RWPE2 (cell line): ENCODE results near the gene SNX12.

ENCODE experiments used
- ATAC-seq: fragments of 200-7000 bp; cut with Tn5 transposase; 3 replicates; pipeline ENCODE4 v1.9.1; 2021; ENCODE audit warnings: low read depth
- DNase-seq: peaks from one replicate; pipeline ENCODE4 v3.0.0-alpha.2; 2020; ENCODE audit warnings: low spot score
- H3K27ac ChIP-seq: fragments of 450-650 bp; 2 replicates; pipeline ENCODE4 v1.5.1; 2017; ENCODE audit warnings: mild to moderate bottlenecking; ENCODE audit not compliant: poor library complexity, severe bottlenecking
- H3K27me3 ChIP-seq: fragments of 250-450 bp; sonication (Bioruptor Pico); 2 replicates; pipeline ENCODE4 v1.5.1; 2021; ENCODE audit warnings: mild to moderate bottlenecking, moderate library complexity; ENCODE audit not compliant: insufficient read depth, poor library complexity, severe bottlenecking
- H3K36me3 ChIP-seq: fragments of 250-450 bp; sonication (Bioruptor Pico); 2 replicates; pipeline ENCODE4 v1.5.1; 2020; ENCODE audit warnings: low read depth, mild to moderate bottlenecking, moderate library complexity
- H3K4me1 ChIP-seq: fragments of 250-450 bp; sonication (Bioruptor Pico); 2 replicates; pipeline ENCODE4 v1.5.1; 2021; ENCODE audit warnings: mild to moderate bottlenecking, moderate library complexity; ENCODE audit not compliant: insufficient read depth, poor library complexity, severe bottlenecking
- H3K4me3 ChIP-seq: fragments of 250-450 bp; sonication (Bioruptor Pico); 2 replicates; pipeline ENCODE4 v1.5.1; 2021; ENCODE audit warnings: mild to moderate bottlenecking, moderate library complexity; ENCODE audit not compliant: severe bottlenecking
- H3K9me3 ChIP-seq: fragments of 250-450 bp; sonication (Bioruptor Pico); 2 replicates; pipeline ENCODE4 v1.5.1; 2021; ENCODE audit warnings: mild to moderate bottlenecking, moderate library complexity; ENCODE audit not compliant: severe bottlenecking
- TF ChIP-seq, protein P1 (sequence below): fragments of 450-650 bp; IDR thresholded peaks from one replicate; pipeline ENCODE4 v1.5.1; 2017; ENCODE audit warnings: mild to moderate bottlenecking, moderate library complexity; ENCODE audit not compliant: poor library complexity, severe bottlenecking

SNX12 gene

DNA sequence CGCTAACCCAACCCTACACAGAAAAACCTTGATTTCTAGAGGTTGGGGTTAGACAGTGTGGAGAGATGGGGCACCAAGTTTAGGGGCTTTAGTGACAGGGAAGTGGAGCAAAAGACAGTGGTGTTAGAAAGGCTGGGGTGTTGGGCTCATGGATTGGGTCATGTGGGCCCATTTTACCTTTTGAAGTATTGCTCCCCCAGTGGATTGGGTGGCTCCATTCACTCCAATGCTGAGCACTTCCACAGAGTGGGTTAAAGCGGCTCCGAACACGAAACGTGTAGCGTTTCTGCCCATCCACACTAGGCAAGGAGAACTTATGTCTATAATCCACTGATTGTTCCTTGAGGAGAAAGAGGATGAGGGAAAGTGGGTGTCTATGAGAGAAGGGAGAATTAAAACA, 40.9 kb upstream of the SNX12 start:
- TF ChIP-seq, protein P1, sequence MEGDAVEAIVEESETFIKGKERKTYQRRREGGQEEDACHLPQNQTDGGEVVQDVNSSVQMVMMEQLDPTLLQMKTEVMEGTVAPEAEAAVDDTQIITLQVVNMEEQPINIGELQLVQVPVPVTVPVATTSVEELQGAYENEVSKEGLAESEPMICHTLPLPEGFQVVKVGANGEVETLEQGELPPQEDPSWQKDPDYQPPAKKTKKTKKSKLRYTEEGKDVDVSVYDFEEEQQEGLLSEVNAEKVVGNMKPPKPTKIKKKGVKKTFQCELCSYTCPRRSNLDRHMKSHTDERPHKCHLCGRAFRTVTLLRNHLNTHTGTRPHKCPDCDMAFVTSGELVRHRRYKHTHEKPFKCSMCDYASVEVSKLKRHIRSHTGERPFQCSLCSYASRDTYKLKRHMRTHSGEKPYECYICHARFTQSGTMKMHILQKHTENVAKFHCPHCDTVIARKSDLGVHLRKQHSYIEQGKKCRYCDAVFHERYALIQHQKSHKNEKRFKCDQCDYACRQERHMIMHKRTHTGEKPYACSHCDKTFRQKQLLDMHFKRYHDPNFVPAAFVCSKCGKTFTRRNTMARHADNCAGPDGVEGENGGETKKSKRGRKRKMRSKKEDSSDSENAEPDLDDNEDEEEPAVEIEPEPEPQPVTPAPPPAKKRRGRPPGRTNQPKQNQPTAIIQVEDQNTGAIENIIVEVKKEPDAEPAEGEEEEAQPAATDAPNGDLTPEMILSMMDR = no peak
- no peaks in the 10 kb centered on the region for H3K4me1 ChIP-seq
- H3K27me3 ChIP-seq = no peaks in the 10 kb centered on the region
- DNase-seq (no peak), ATAC-seq (no peak)
- H3K36me3 ChIP-seq = no peaks in the 10 kb centered on the region
- no peak overlapping the region for H3K4me3 ChIP-seq
- H3K9me3 ChIP-seq = no peaks in the 10 kb centered on the region
- H3K27ac ChIP-seq = no peak overlapping the region

DNA sequence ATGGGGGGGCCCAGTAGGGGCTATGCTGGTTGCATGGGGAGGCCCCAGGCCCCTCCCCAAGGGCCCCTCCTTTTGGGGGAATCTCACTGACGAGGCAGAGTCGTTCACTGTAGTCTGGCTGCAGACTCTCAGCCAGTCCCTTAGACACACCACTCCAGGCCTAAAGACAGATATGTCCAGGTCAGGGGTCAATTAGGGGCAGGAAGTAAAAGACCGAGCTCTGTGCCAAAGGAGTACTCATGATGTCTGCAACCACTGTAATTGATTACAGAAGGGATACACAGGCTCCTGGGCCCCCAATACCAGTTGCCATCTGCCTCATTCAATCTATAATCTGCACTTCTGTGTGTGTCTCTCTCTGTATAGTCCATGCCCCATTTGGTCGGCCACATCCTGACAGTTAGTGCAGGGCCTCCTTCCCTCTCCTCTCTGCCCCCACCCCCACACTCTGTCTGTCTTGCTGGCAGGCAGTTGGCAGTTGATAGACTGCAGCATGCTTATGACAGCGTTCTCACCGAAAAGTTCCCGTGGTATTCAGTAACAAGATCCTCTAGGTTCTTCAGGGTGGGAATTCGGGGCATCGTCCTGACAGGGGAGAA, 39.7 kb upstream of the SNX12 start:
- DNase-seq (no peak), ATAC-seq (no peak)
- Histone ChIP-seq H3K27me3 (no peaks in the 10 kb centered on the region), H3K9me3 (no peaks in the 10 kb centered on the region), H3K36me3 (no peaks in the 10 kb centered on the region), H3K4me3 (no peak overlapping the region), H3K27ac (no peak overlapping the region), H3K4me1 (no peaks in the 10 kb centered on the region)
- TF ChIP-seq, protein P1 = no peak

DNA sequence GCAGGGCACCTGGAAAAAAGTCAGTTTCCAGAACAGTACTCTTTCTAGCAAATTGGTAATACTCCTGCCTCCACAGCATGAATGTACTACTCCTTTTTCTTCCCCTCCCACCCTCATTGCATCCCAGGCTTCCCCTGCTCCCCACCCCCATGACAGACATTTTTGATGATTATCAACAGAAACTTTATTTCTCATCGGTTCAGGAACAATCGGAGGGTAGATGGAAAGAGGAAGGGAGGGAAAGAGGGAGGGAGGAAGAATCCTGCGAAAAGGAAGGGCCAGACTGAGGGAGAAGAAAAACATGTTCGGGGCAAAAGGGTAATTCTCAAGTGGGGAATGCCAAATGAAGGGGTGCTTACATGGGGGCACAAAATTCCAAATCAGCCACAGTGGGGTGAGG, 39.1 kb upstream of the SNX12 start:
- TF ChIP-seq, protein P1 = no peak
- H3K4me1 ChIP-seq = no peaks in the 10 kb centered on the region
- H3K27me3 ChIP-seq = no peaks in the 10 kb centered on the region
- H3K9me3 ChIP-seq = no peaks in the 10 kb centered on the region
- ATAC-seq (no peak), DNase-seq (no peak)
- no peak overlapping the region for H3K27ac ChIP-seq
- no peaks in the 10 kb centered on the region for H3K36me3 ChIP-seq
- H3K4me3 ChIP-seq = no peak overlapping the region

DNA sequence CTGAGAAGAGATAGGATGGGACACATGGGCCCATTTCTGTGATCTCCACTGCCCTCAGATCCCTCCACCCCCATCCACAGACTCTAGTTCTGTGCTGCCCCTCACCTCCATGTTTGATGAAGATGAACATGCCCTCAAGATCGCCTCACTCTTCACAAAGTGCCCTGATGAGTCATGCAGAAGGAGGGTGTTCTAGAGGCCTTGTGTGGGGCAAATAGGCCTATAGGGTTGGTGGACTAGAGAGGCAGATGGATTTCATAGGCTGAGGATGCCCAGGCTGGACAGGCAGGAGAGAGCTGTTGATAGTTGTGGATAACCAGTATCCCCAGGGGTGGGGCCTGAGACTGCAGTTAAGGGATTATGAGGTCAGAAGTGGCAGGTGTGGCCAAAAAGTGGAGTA, 38.3 kb upstream of the SNX12 start, which contains the start of gene CXorf65:
TSS of gene CXorf65 (minus strand) at position 314 of the 400 bp plus-strand sequence. CDS start at position 130, 184 bp downstream.
- H3K4me3 ChIP-seq = no peak within 1 kb of the TSS
- H3K4me1 ChIP-seq = no peaks in the 10 kb centered on the region
- no peak for ATAC-seq
- TF ChIP-seq, protein P1 = no peak
- no peak for DNase-seq
- H3K9me3 ChIP-seq = no peaks in the 10 kb centered on the region
- no peaks in the 10 kb centered on the region for H3K27me3 ChIP-seq
- no peaks in the 10 kb centered on the region for H3K36me3 ChIP-seq
- H3K27ac ChIP-seq = no peak within 1 kb of the TSS

DNA sequence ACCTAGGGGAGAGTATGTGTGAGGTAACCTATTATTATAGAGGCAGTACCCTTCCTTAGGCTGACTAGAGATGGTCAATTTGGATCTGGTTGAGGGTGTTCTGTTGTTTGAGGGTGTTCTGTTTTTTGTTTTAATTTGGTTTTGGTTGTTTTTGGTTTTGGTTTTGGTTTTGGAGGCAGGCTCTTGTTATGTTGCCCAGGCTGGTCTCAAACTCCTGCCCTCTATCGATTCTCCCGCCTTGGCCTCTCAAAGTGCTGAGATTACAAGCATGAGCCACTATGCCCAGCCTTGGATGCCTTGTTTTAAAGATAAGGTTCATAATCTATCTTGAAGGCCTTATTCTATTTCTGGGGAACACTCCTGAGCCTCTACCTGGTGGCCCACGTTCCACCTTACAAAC, 37.5 kb upstream of the SNX12 start:
- DNase-seq (no peak), ATAC-seq (no peak)
- TF ChIP-seq, protein P1 = no peak
- Histone ChIP-seq H3K36me3 (no peaks in the 10 kb centered on the region), H3K4me3 (no peak overlapping the region), H3K9me3 (no peaks in the 10 kb centered on the region), H3K27me3 (no peaks in the 10 kb centered on the region), H3K4me1 (no peaks in the 10 kb centered on the region), H3K27ac (no peak overlapping the region)
